Stomach smooth muscle (tissue), 2 donors: ENCODE results near the gene EEF1A2.

ENCODE experiments used
- H3K27ac ChIP-seq: one replicate; pipeline ENCODE4 v1.7.0; 2013; ENCODE audit warnings: mild to moderate bottlenecking, low read length, inconsistent platforms
- H3K27me3 ChIP-seq, 2 donors: one replicate each; pipeline ENCODE4 v1.7.0; 2013; ENCODE audit warnings: low read length in 2 of 2; ENCODE audit not compliant: insufficient read depth in 2 of 2, control insufficient read depth in 1 of 2
- H3K36me3 ChIP-seq, 2 donors: one replicate each; pipeline ENCODE4 v1.7.0; 2013; ENCODE audit warnings: low read length in 2 of 2; ENCODE audit not compliant: control insufficient read depth in 2 of 2, insufficient read depth in 2 of 2
- H3K4me1 ChIP-seq: one replicate; pipeline ENCODE4 v1.7.0; 2013; ENCODE audit warnings: low read length; ENCODE audit not compliant: control insufficient read depth, insufficient read depth
- H3K4me3 ChIP-seq, 2 donors: one replicate each; pipeline ENCODE4 v1.7.0; 2013; ENCODE audit warnings: low read length in 2 of 2
- H3K9ac ChIP-seq, 2 donors: one replicate each; pipeline ENCODE4 v1.7.0; 2013; ENCODE audit warnings: low read length in 2 of 2, mild to moderate bottlenecking in 1 of 2
- H3K9me3 ChIP-seq, 2 donors: one replicate each; pipeline ENCODE4 v1.7.0; 2013; ENCODE audit warnings: low read length in 2 of 2; ENCODE audit not compliant: control insufficient read depth in 2 of 2
- donor health status: healthy.
- donor health status: Pancreatic carcinoma.

Gene EEF1A2

DNA sequence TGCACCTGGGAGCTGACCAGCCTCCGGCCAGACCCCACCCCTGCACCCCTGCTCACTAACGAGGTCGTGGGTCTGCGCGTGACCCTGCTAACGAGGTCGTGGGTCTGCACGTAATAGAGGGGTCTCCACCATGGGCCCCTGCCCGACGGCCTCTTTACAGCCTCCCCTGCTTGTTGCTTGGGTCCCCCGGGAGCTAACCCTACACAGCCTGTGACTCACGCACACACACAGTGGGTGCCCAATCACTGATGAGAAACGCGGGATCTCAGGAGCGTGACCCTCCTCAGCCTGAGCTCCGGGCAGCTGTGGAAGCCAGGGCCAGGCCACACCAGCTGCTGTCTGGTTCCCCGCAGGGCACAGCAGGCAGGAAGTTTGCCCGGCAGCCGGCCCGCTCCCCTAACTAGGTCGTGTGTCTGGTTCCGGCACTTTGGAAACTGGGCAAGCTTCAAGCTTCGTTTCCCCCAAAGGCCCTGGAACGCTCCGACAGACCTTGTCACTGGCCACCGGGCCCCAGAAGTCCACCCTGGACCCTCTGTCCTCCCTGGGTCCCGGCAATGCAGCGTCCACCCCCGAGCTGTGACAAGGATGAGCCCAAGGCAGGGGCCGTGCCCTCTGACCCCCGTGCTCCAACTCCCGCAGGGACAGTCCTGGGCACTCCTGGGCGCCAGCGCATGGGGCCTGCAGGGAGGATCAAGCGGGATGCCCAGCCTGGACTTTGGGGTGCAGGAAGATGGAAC lies 37.5 kb upstream of the EEF1A2 start:
- Histone ChIP-seq H3K36me3 (no peaks in the 10 kb centered on the region), H3K4me1 (peaks cover 6% of the 10 kb centered on the region), H3K9ac (peak overlapping the region in 1 of 2 donors; percentile 29), H3K4me3 (no peak overlapping the region), H3K27ac (no peak overlapping the region), H3K9me3 (no peaks in the 10 kb centered on the region), H3K27me3 (peaks cover 24 to 34% of the 10 kb centered on the region in 2 donors)

GRCh38 chr20:63534831-63535651 lies 36.2 kb upstream of the EEF1A2 start:
- Histone ChIP-seq H3K9ac (no peak overlapping the region), H3K9me3 (no peaks in the 10 kb centered on the region), H3K27ac (no peak overlapping the region), H3K27me3 (peaks cover 24 to 34% of the 10 kb centered on the region in 2 donors), H3K36me3 (no peaks in the 10 kb centered on the region), H3K4me3 (no peak overlapping the region), H3K4me1 (peaks cover 6% of the 10 kb centered on the region)

GRCh38 chr20:63534427-63534830 lies 35.5 kb upstream of the EEF1A2 start:
- Histone ChIP-seq H3K36me3 (no peaks in the 10 kb centered on the region), H3K4me1 (peaks cover 6% of the 10 kb centered on the region), H3K9ac (no peak overlapping the region), H3K4me3 (no peak overlapping the region), H3K27me3 (peaks cover 24 to 34% of the 10 kb centered on the region in 2 donors), H3K27ac (no peak overlapping the region), H3K9me3 (no peaks in the 10 kb centered on the region)

DNA sequence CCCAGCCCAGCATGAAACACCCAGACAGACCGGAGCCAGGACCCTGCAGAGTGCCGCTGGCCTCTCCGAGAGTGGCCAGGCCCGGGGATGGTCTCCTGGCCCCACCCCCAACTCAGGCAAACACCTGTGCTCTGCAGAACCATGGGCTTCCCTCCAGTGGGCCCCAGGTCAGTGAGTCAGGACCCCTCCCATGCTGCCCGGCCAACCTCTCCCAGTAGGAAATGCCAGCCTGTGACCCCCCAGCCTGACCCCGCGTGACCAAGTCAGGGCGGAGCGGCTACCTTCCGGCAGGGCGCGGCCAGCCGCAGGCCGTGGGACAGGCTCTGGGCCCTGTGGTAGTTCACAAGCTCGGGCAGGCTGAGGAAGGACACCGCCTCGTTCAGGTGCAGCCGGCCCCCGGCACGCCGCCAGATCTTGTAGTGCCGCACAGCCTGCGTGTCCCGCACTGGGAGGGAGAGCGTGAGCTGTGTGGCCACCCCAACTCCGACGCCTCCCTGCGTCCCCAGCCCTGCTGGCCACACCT lies 35.0 kb upstream of the EEF1A2 start:
- Histone ChIP-seq H3K9me3 (no peaks in the 10 kb centered on the region), H3K36me3 (no peaks in the 10 kb centered on the region), H3K9ac (no peak overlapping the region), H3K4me1 (peaks cover 6% of the 10 kb centered on the region), H3K27ac (no peak overlapping the region), H3K27me3 (peaks cover 24 to 34% of the 10 kb centered on the region in 2 donors), H3K4me3 (no peak overlapping the region)

DNA sequence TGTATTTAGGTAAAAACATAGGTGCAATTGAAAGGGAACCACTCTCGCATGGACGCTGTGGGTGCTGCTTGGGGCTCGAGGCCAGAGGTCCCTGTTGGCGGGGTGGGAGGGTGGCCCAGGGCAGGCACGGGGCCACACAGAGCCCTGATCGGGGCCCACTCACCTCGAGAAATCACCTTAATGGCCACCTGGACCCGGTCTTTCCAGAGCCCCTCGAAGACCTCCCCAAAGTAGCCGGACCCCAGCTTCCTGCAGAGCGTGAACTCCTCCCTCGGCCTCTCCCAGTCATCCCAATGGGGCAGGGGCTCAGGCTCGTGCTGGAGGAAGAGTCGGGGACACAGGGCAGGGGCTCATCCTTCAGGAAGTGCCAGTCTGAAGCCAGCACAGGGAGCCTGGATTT lies 34.5 kb upstream of the EEF1A2 start:
- Histone ChIP-seq H3K27me3 (peaks cover 24 to 34% of the 10 kb centered on the region in 2 donors), H3K4me3 (no peak overlapping the region), H3K9me3 (no peaks in the 10 kb centered on the region), H3K36me3 (no peaks in the 10 kb centered on the region), H3K27ac (no peak overlapping the region), H3K4me1 (peaks cover 6% of the 10 kb centered on the region), H3K9ac (no peak overlapping the region)

DNA sequence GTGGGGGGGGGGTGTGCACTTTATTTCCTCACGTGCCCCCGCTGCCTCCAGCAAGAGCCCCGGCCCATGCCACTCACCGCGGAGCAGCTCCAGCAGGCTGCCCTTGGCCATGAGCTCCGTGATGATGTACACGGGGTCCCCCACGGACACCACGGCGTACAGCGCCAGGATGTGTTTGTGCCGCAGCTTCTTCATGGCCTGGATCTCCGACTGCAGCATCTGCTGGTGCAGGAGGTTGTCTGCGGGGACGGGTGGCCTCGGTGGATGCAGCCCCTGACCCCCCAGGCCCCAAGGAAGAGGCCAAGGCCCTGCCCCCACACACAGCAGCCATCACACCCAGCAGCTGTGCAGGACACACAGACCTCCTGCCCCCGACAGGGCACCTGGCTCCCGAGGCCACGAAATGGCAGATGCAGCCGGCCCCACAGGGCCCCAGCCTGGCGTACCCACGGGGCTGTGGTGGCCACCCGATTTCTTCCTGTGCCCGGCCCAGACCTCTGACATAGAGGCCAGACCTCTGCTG lies 33.6 kb upstream of the EEF1A2 start:
- H3K9me3 ChIP-seq: no peaks in the 10 kb centered on the region
- H3K27ac ChIP-seq: no peak overlapping the region
- no peak overlapping the region for H3K9ac ChIP-seq
- no peaks in the 10 kb centered on the region for H3K36me3 ChIP-seq
- H3K4me1 ChIP-seq: peaks cover 2% of the 10 kb centered on the region
- no peak overlapping the region for H3K4me3 ChIP-seq
- peaks cover 24 to 34% of the 10 kb centered on the region in 2 donors for H3K27me3 ChIP-seq

DNA sequence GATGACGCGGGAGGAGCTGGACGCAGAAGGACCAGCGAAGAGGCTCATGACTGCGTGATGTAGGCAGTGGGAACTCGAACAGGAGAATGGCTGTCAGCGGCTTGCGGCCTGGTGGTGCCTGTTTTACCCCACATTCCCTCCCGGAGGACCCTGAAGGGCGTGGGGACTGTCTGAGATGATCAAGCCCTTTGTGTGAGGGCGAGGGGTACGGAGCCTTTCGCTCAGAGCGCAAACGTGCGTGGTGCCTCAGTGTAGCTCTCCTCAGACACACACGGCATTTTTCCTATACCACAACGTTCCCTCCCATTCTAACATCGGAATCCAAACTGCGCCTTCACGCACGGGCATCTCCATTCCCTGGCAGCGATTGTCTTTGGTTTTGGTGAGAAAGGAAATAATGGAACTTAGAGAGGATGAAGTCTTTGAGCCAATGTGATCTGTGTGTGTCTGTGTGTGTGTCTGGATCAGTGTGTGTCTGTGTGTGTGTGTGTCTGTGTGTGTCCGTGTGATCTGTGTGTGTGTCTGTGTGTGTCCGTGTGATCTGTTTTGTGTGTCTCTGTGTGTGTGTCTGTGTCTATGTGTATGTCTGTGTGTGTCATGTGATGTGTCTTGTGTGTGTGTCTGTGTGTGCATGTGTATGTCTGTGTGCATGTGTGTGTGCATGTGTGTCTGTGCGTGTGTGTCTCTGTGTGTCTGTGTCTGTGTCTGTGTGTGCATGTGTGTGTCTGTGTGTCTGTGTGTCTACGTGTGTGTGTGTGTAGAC lies 33.0 kb upstream of the EEF1A2 start:
- Histone ChIP-seq H3K9ac (no peak overlapping the region), H3K4me1 (no peaks in the 10 kb centered on the region), H3K36me3 (no peaks in the 10 kb centered on the region), H3K4me3 (no peak overlapping the region), H3K9me3 (no peaks in the 10 kb centered on the region), H3K27ac (no peak overlapping the region), H3K27me3 (peaks cover 24 to 29% of the 10 kb centered on the region in 2 donors)

- Histone ChIP-seq H3K27ac (no peak overlapping the region), H3K9me3 (no peaks in the 10 kb centered on the region), H3K4me1 (no peaks in the 10 kb centered on the region), H3K27me3 (peaks cover 19 to 21% of the 10 kb centered on the region in 2 donors), H3K9ac (no peak overlapping the region), H3K36me3 (no peaks in the 10 kb centered on the region), H3K4me3 (no peak overlapping the region)
Observed at GRCh38 chr20:63530788-63531160, 31.9 kb upstream of the EEF1A2 start.

DNA sequence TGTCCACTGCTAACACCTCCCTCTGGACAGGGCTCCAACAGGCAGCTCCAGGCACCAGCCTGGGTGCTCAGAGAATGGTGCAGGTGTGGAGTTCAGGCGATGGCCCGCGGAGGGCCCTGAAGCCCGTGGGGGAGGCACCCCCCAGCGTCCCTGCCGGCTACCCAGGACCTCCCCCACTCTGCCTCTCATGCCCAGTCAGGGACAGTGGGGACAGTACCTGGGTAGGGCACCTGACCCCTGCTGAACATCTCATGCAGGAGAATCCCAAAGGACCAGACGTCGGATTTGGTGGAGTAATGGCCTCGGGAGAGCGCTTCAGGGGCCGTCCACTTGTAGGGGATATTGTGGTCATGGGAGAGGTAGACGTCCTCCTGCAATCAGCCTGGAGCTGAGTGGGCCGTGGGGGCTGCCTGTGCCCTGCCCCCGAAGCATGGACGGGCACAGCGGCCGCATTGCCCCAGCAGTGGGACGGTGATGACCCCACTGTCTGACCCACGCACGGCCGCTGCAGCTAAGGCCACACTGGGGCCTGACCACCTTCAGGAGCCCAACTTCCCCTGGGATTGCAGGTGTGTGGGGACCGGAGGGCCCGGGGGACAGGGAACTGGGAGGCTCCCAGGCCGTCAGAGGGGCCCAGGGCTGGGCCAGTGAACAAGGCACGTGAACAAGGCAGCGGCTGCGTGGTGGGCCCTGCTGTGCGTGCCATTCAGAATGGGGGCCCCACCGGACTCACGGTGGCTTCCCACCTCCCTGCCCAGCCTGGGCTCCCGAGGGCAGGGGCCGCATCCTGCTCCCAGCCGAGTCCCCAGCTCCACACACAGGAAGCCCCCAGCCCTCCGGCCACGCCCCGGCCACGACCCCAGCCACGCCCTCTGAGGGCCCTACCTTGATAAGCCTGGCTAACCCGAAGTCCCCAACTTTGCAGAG lies 31.2 kb upstream of the EEF1A2 start:
- Histone ChIP-seq H3K9ac (no peak overlapping the region), H3K9me3 (no peaks in the 10 kb centered on the region), H3K27ac (no peak overlapping the region), H3K27me3 (peaks cover 16 to 18% of the 10 kb centered on the region in 2 donors), H3K4me3 (no peak overlapping the region), H3K4me1 (no peaks in the 10 kb centered on the region), H3K36me3 (no peaks in the 10 kb centered on the region)
